DND-41 (cell line): ENCODE results near the gene TOLLIP.

Source experiments
- ATAC-seq: fragments of 200-7000 bp; cut with Tn5 transposase; 3 replicates; pipeline ENCODE4 v1.9.1; 2021; ENCODE audit warnings: low read depth; ENCODE audit not compliant: insufficient read depth
- DNase-seq: peaks from one replicate; pipeline ENCODE4 v3.0.0-alpha.2; 2020
- H2AFZ ChIP-seq: 2 replicates; pipeline ENCODE4 v1.6.0; 2012; ENCODE audit warnings: low read depth, low read length
- H3K27ac ChIP-seq: 2 replicates; pipeline ENCODE4 v1.5.1; 2012; ENCODE audit warnings: low read length, inconsistent platforms
- H3K27me3 ChIP-seq: fragments of 200-600 bp; sonication (generic); 2 replicates; pipeline ENCODE4 v1.6.0; 2012; ENCODE audit warnings: low read length, mild to moderate bottlenecking, inconsistent platforms; ENCODE audit not compliant: insufficient read depth, poor library complexity
- H3K36me3 ChIP-seq: 2 replicates; pipeline ENCODE4 v1.5.1; 2012; ENCODE audit warnings: low read length, inconsistent platforms; ENCODE audit not compliant: insufficient read depth
- H3K4me1 ChIP-seq: 2 replicates; pipeline ENCODE4 v1.5.1; 2012; ENCODE audit warnings: mild to moderate bottlenecking, low read length; ENCODE audit not compliant: insufficient read depth
- H3K4me2 ChIP-seq: 2 replicates; pipeline ENCODE4 v1.6.0; 2012; ENCODE audit warnings: mild to moderate bottlenecking, moderate library complexity, low read length, inconsistent platforms; ENCODE audit not compliant: insufficient read depth
- H3K4me3 ChIP-seq, 2 experiments: fragments of 200-600 bp in 1 of 2; shearing (Covaris generic) in 1 of 2; 2 replicates each; pipeline ENCODE4 v1.5.1; 2012 to 2016; ENCODE audit warnings: inconsistent platforms in 2 of 2, low read length in 2 of 2, mild to moderate bottlenecking in 2 of 2, low read depth in 1 of 2, moderate library complexity in 1 of 2
- H3K79me2 ChIP-seq: 2 replicates; pipeline ENCODE4 v1.6.0; 2012; ENCODE audit warnings: low read length, inconsistent platforms; ENCODE audit not compliant: insufficient read depth
- H3K9ac ChIP-seq: 2 replicates; pipeline ENCODE4 v1.6.0; 2012; ENCODE audit warnings: low read depth, mild to moderate bottlenecking, inconsistent platforms, low read length, moderate library complexity
- H3K9me3 ChIP-seq: 2 replicates; pipeline ENCODE4 v1.5.1; 2012; ENCODE audit warnings: low read length, moderate library complexity, mild to moderate bottlenecking, inconsistent platforms; ENCODE audit not compliant: insufficient read depth, severe bottlenecking
- H4K20me1 ChIP-seq: 2 replicates; pipeline ENCODE4 v1.6.0; 2012; ENCODE audit warnings: low read length; ENCODE audit not compliant: insufficient read depth
- EZH2 ChIP-seq: IDR thresholded peaks from 3 replicates; pipeline ENCODE4 v1.6.1; 2012; ENCODE audit warnings: borderline replicate concordance, low read depth, mild to moderate bottlenecking, moderate library complexity, low read length, inconsistent platforms; ENCODE audit not compliant: severe bottlenecking
- TF ChIP-seq, protein P1 (sequence below): IDR thresholded peaks from 2 replicates; pipeline ENCODE4 v1.5.1; 2012; ENCODE audit warnings: borderline replicate concordance, low read length, moderate library complexity, mild to moderate bottlenecking; ENCODE audit not compliant: poor library complexity, severe bottlenecking; ENCODE audit errors: extremely low read depth

The TOLLIP gene

DNA sequence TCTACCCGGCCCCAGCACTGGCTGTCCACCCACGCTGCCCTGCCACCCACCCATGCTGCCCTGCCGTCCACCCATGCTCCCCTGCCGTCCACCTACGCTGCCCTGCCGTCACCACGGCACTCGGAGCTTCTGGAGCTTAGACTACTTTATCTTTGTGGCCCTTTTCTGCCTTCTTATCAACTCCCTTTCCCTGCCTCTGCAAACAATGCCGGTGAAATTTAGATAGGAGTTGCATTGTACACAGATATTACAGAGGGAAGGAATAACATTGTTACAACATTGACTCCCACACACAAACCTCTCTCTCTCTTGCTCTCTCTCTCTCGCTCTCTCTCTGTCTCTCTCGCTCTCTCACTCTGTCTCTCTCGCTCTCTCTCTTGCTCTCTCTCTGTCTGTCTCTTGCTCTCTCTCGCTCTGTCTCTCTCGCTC is 46.6 kb upstream of the TOLLIP start:
- no peaks in the 10 kb centered on the region for H4K20me1 ChIP-seq
- H3K36me3 ChIP-seq: no peaks in the 10 kb centered on the region
- H3K27ac ChIP-seq: no peak overlapping the region
- H2AFZ ChIP-seq: no peak overlapping the region
- H3K27me3 ChIP-seq: no peaks in the 10 kb centered on the region
- H3K9me3 ChIP-seq: no peaks in the 10 kb centered on the region
- no peak overlapping the region for H3K4me2 ChIP-seq
- TF ChIP-seq, protein P1, sequence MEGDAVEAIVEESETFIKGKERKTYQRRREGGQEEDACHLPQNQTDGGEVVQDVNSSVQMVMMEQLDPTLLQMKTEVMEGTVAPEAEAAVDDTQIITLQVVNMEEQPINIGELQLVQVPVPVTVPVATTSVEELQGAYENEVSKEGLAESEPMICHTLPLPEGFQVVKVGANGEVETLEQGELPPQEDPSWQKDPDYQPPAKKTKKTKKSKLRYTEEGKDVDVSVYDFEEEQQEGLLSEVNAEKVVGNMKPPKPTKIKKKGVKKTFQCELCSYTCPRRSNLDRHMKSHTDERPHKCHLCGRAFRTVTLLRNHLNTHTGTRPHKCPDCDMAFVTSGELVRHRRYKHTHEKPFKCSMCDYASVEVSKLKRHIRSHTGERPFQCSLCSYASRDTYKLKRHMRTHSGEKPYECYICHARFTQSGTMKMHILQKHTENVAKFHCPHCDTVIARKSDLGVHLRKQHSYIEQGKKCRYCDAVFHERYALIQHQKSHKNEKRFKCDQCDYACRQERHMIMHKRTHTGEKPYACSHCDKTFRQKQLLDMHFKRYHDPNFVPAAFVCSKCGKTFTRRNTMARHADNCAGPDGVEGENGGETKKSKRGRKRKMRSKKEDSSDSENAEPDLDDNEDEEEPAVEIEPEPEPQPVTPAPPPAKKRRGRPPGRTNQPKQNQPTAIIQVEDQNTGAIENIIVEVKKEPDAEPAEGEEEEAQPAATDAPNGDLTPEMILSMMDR: no peak
- no peak for TF ChIP-seq EZH2
- no peak overlapping the region for H3K4me3 ChIP-seq
- H3K4me1 ChIP-seq: no peaks in the 10 kb centered on the region
- ATAC-seq: no peak
- no peak for DNase-seq
- no peak overlapping the region for H3K9ac ChIP-seq
- H3K79me2 ChIP-seq: no peaks in the 10 kb centered on the region

DNA sequence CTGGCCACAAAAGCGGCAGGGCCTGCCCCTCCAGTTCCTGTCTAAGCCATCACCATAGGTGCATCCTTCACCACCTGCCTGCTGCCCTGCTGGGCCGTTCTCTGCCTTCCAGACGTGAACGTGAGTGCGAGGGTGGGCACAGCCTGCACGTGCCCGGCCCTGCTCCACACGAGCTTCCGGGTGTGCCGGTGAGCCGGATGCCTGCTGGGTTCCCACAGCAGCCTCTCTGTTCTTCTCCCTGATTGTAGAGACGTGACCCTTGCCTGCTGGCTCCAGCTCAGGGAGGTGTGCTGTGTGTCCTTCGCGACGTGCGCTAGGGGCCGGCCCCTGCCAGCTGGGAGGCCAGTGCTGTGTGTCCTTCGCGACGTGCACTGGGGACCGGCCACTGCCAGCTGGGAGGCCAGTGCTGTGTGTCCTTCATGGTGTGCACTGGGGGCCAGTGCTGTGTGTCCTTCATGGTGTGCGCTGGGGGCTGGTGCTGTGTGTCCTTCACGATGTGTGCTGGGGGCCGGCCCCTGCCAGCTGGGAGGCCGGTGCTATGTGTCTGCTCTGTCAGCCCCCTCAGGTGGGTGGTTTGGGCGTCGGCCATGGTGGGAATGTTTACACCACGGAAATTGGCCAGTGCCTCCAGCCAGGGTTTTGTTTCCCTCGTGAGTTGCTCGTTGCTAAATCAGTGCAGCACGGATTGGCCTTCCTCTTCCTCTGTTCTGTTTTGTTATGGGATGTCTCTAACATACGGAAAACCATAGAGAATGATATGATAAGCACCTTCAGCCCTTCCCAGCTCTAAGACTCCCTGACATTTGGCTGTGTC is 44.9 kb upstream of the TOLLIP start:
- DNase-seq: no peak
- no peak overlapping the region for H3K27ac ChIP-seq
- TF ChIP-seq EZH2: no peak
- TF ChIP-seq, protein P1: no peak
- no peaks in the 10 kb centered on the region for H3K9me3 ChIP-seq
- H3K36me3 ChIP-seq: no peaks in the 10 kb centered on the region
- no peak for ATAC-seq
- H3K79me2 ChIP-seq: no peaks in the 10 kb centered on the region
- H3K27me3 ChIP-seq: no peaks in the 10 kb centered on the region
- H4K20me1 ChIP-seq: no peaks in the 10 kb centered on the region
- H3K4me2 ChIP-seq: no peak overlapping the region
- no peak overlapping the region for H3K9ac ChIP-seq
- no peak overlapping the region for H2AFZ ChIP-seq
- H3K4me3 ChIP-seq: no peak overlapping the region
- no peaks in the 10 kb centered on the region for H3K4me1 ChIP-seq

DNA sequence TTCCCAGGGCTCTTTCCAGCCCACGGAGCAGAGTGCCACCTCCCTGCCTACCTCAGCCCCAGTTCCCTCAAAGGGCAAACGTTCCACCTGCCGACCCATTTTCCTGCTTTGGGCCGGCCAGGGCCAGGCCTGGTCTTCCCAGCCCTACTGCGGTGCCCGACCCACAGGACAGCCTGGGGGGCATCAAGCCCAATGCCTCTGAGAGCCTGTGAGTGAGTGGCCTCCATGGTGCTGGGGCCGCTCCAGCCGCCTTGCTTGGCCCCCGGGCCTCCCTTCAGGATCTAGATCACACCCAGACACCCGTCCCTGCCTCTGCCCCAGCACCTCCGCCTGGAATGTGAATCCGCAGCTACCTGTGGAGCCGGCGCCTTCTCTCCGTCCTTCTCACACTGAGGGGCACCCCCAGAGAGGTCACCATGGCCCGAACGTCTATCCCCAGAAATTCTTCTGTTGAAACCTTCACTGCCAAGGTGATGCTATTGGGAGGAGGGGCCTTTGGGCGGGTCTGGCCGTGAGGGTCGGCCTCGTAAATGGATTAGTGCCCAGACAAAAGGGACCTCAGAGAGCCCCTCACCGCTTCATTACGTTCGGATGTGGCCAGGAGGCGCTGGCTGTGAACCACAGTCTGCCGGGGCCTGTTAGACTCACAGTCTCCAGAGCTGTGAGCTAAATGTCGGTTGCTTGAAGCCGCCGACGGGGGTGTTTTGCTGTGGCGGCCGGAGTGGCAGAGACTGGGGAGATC is 44.1 kb upstream of the TOLLIP start:
- DNase-seq (no peak), ATAC-seq (no peak)
- Histone ChIP-seq H3K4me2 (no peak overlapping the region), H3K4me1 (no peaks in the 10 kb centered on the region), H3K9ac (no peak overlapping the region), H3K27me3 (no peaks in the 10 kb centered on the region), H3K4me3 (no peak overlapping the region), H4K20me1 (no peaks in the 10 kb centered on the region), H2AFZ (no peak overlapping the region), H3K9me3 (no peaks in the 10 kb centered on the region), H3K27ac (no peak overlapping the region), H3K79me2 (no peaks in the 10 kb centered on the region), H3K36me3 (no peaks in the 10 kb centered on the region)
- TF ChIP-seq, protein P1: no peak
- TF ChIP-seq EZH2: no peak
